ENCODE data around the gene TTLL8.

Gene TTLL8

GRCh38 chr22:50039669-50040443 lies 18.2 kb downstream of the TTLL8 start:
- WGBS, 2 experiments (ENCODE audit: insufficient coverage in 2 of 2) = 89 to 92% methylated on average over 29 of the region's 29 CpGs
- no peak overlapping the region for H3K4me3 ChIP-seq (ENCODE audit: extremely low read depth, insufficient read depth, low read length, poor library complexity, severe bottlenecking)

GRCh38 chr22:50035976-50036724 lies 21.9 kb downstream of the TTLL8 start:
- Histone ChIP-seq H3K4me3 (ENCODE audit: extremely low read depth, insufficient read depth, low read length, poor library complexity, severe bottlenecking) (no peak overlapping the region), H3K36me3 (ENCODE audit: control insufficient read depth, insufficient read depth, low read length) (no peaks in the 10 kb centered on the region), H3K27ac (ENCODE audit: low read depth, low read length, severe bottlenecking) (no peak overlapping the region), H3K4me1 (ENCODE audit: control insufficient read depth, insufficient read depth, low read length, poor library complexity, severe bottlenecking) (no peaks in the 10 kb centered on the region), H3K9me3 (ENCODE audit: control insufficient read depth, low read length) (peaks cover 17% of the 10 kb centered on the region)
- WGBS, 2 experiments (ENCODE audit: insufficient coverage in 2 of 2) = 93% methylated on average over 23 of the region's 23 CpGs

More at GRCh38 chr22:50039669-50040443, 18.2 kb downstream of the TTLL8 start:
- peaks cover 17% of the 10 kb centered on the region for H3K9me3 ChIP-seq (ENCODE audit: control insufficient read depth, low read length)
- H3K27ac ChIP-seq (ENCODE audit: low read depth, low read length, severe bottlenecking) = no peak overlapping the region
- no peaks in the 10 kb centered on the region for H3K36me3 ChIP-seq (ENCODE audit: control insufficient read depth, insufficient read depth, low read length)
- no peaks in the 10 kb centered on the region for H3K4me1 ChIP-seq (ENCODE audit: control insufficient read depth, insufficient read depth, low read length, poor library complexity, severe bottlenecking)

GRCh38 chr22:50035131-50035881 lies 22.8 kb downstream of the TTLL8 start:
- 85 to 91% methylated on average over 19 to 23 of the region's 24 CpGs for WGBS, 2 experiments (ENCODE audit: insufficient coverage in 2 of 2)
- no peaks in the 10 kb centered on the region for H3K36me3 ChIP-seq (ENCODE audit: control insufficient read depth, insufficient read depth, low read length)
- H3K4me3 ChIP-seq (ENCODE audit: extremely low read depth, insufficient read depth, low read length, poor library complexity, severe bottlenecking) = no peak overlapping the region
- peaks cover 17% of the 10 kb centered on the region for H3K9me3 ChIP-seq (ENCODE audit: control insufficient read depth, low read length)
- H3K27ac ChIP-seq (ENCODE audit: low read depth, low read length, severe bottlenecking) = no peak overlapping the region
- H3K4me1 ChIP-seq (ENCODE audit: control insufficient read depth, insufficient read depth, low read length, poor library complexity, severe bottlenecking) = no peaks in the 10 kb centered on the region

- 91% methylated on average over 35 to 38 of the region's 43 CpGs for WGBS, 2 experiments (ENCODE audit: insufficient coverage in 2 of 2)
- H3K9me3 ChIP-seq (ENCODE audit: control insufficient read depth, low read length) = peaks cover 9% of the 10 kb centered on the region
- no peaks in the 10 kb centered on the region for H3K36me3 ChIP-seq (ENCODE audit: control insufficient read depth, insufficient read depth, low read length)
- H3K4me3 ChIP-seq (ENCODE audit: extremely low read depth, insufficient read depth, low read length, poor library complexity, severe bottlenecking) = no peak overlapping the region
- H3K4me1 ChIP-seq (ENCODE audit: control insufficient read depth, insufficient read depth, low read length, poor library complexity, severe bottlenecking) = no peaks in the 10 kb centered on the region
- no peak overlapping the region for H3K27ac ChIP-seq (ENCODE audit: low read depth, low read length, severe bottlenecking)
Measured at GRCh38 chr22:50034126-50035081, 23.7 kb downstream of the TTLL8 start.

- WGBS, 2 experiments (ENCODE audit: insufficient coverage in 2 of 2) = 91 to 96% methylated on average over 22 to 23 of the region's 23 CpGs
- H3K36me3 ChIP-seq (ENCODE audit: control insufficient read depth, insufficient read depth, low read length) = no peaks in the 10 kb centered on the region
- no peak overlapping the region for H3K27ac ChIP-seq (ENCODE audit: low read depth, low read length, severe bottlenecking)
- no peaks in the 10 kb centered on the region for H3K9me3 ChIP-seq (ENCODE audit: control insufficient read depth, low read length)
- no peaks in the 10 kb centered on the region for H3K4me1 ChIP-seq (ENCODE audit: control insufficient read depth, insufficient read depth, low read length, poor library complexity, severe bottlenecking)
- no peak overlapping the region for H3K4me3 ChIP-seq (ENCODE audit: extremely low read depth, insufficient read depth, low read length, poor library complexity, severe bottlenecking)
Measured at GRCh38 chr22:50032941-50033601, 25.0 kb downstream of the TTLL8 start.

- H3K27ac ChIP-seq (ENCODE audit: low read depth, low read length, severe bottlenecking) = no peak overlapping the region
- no peak overlapping the region for H3K4me3 ChIP-seq (ENCODE audit: extremely low read depth, insufficient read depth, low read length, poor library complexity, severe bottlenecking)
- no peaks in the 10 kb centered on the region for H3K9me3 ChIP-seq (ENCODE audit: control insufficient read depth, low read length)
- WGBS, 2 experiments (ENCODE audit: insufficient coverage in 2 of 2) = 85 to 91% methylated on average over 17 to 23 of the region's 24 CpGs
- no peaks in the 10 kb centered on the region for H3K36me3 ChIP-seq (ENCODE audit: control insufficient read depth, insufficient read depth, low read length)
- no peaks in the 10 kb centered on the region for H3K4me1 ChIP-seq (ENCODE audit: control insufficient read depth, insufficient read depth, low read length, poor library complexity, severe bottlenecking)
Measured at GRCh38 chr22:50032109-50032871, 25.8 kb downstream of the TTLL8 start.

- Histone ChIP-seq H3K4me3 (ENCODE audit: extremely low read depth, insufficient read depth, low read length, poor library complexity, severe bottlenecking) (no peak overlapping the region), H3K36me3 (ENCODE audit: control insufficient read depth, insufficient read depth, low read length) (no peaks in the 10 kb centered on the region), H3K27ac (ENCODE audit: low read depth, low read length, severe bottlenecking) (no peak overlapping the region), H3K4me1 (ENCODE audit: control insufficient read depth, insufficient read depth, low read length, poor library complexity, severe bottlenecking) (no peaks in the 10 kb centered on the region), H3K9me3 (ENCODE audit: control insufficient read depth, low read length) (no peaks in the 10 kb centered on the region)
- 92 to 94% methylated on average over 42 to 48 of the region's 49 CpGs for WGBS, 2 experiments (ENCODE audit: insufficient coverage in 2 of 2)
Measured at GRCh38 chr22:50031189-50032091, 26.7 kb downstream of the TTLL8 start.

GRCh38 chr22:50030297-50031188 lies 27.6 kb downstream of the TTLL8 start:
- H3K36me3 ChIP-seq (ENCODE audit: control insufficient read depth, insufficient read depth, low read length) = no peaks in the 10 kb centered on the region

More at GRCh38 chr22:50030297-50031188, 27.6 kb downstream of the TTLL8 start:
- H3K27ac ChIP-seq (ENCODE audit: low read depth, low read length, severe bottlenecking) = no peak overlapping the region
- no peaks in the 10 kb centered on the region for H3K9me3 ChIP-seq (ENCODE audit: control insufficient read depth, low read length)
- 32 to 35% methylated on average over 42 to 51 of the region's 52 CpGs for WGBS, 2 experiments (ENCODE audit: insufficient coverage in 2 of 2)
- no peak overlapping the region for H3K4me3 ChIP-seq (ENCODE audit: extremely low read depth, insufficient read depth, low read length, poor library complexity, severe bottlenecking)
- no peaks in the 10 kb centered on the region for H3K4me1 ChIP-seq (ENCODE audit: control insufficient read depth, insufficient read depth, low read length, poor library complexity, severe bottlenecking)

All from mesodermal cell (in vitro differentiated cells).